GM15510 (cell line): ENCODE data around the gene CORO1C.

Experiments used
- POLR2A ChIP-seq: IDR thresholded peaks from 3 replicates; pipeline ENCODE4 v1.6.1; 2011; ENCODE audit warnings: borderline replicate concordance; ENCODE audit not compliant: insufficient read length; ENCODE audit errors: extremely low read depth

CORO1C gene

GRCh38 chr12:108653922-108654321 lies 77.4 kb downstream of the CORO1C start:
- TF ChIP-seq POLR2A, result no peak

DNA sequence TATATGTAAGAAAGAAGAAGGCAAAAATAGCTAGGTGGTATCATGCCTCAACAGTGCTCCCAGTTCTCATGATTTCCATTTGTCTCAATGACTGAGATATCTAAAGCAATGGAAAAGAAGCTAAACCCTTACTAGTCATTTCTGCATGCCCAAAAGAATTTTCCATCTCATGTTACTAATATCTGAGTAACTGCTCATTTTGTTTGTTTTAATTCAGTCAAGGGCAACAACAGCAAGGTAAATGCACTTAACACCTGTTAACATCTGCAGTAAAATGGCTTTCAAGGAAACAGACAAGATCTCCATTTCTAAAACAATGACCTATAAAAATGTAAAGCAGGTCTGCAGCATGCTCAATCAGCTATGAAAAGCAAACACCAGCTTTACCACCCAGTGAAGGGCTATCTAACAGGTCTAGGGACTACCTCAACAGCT lies 78.2 kb downstream of the CORO1C start:
- TF ChIP-seq POLR2A, result no peak

DNA sequence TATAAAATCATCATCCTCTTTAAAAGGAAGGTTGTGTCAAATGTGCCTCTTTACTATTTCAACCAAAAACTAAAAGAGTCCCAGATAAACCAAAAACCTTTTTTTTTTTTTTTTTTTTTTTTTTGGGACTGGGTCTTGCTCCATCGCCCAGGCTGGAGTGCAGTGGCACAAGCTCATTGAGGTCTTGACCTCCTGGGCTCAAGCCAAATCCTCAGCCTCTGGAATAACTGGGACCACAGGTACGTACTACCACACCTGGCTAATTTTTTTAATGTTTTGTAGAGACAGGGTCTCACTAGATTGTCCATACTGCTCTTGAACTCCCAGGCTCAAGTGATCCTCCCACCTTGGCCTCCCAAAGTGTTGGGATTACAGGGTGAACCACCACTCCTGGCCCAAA lies 81.2 kb downstream of the CORO1C start:
- TF ChIP-seq POLR2A, result no peak

DNA sequence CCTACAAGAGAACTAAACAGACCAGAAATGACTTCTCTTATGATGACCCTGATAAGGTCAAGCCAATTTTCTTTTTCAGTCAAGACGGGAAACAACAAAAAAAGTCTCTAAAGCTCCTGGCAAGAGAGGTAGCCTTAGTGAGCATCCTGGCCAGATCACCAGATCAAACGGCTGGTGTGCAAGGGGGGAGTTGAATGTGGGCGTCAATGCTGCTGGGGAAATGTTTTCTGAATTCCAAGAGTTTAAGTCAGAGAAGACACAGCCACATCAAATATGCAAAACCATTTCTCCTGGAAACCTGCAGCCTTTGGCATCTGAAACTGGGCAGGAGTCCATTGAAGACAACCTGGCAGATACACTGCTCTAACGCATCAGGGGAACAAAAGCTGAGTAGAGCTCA lies 81.6 kb downstream of the CORO1C start:
- no peak for TF ChIP-seq POLR2A

DNA sequence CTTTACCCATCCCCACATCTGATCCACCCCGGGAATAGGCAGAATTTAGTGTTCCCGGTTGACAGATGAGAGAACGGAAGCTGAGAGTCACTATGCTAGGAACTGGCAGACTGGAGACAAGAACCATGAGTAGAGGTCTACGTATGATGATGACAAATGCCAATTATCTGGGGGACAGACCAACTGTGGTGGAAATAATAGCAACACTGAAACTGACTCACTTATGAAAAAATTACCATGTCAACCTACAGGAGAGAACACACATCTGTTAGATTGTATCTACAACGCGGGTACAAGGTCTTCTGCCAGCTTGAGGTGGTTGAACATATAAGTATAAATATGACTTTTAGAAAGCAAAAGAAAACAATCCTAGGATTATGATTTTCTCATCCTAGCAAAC lies 82.2 kb downstream of the CORO1C start:
- no peak for TF ChIP-seq POLR2A

GRCh38 chr12:108648371-108648770 lies 82.9 kb downstream of the CORO1C start:
- TF ChIP-seq POLR2A, result no peak

GRCh38 chr12:108647585-108648287 lies 83.6 kb downstream of the CORO1C start:
- no peak for TF ChIP-seq POLR2A

DNA sequence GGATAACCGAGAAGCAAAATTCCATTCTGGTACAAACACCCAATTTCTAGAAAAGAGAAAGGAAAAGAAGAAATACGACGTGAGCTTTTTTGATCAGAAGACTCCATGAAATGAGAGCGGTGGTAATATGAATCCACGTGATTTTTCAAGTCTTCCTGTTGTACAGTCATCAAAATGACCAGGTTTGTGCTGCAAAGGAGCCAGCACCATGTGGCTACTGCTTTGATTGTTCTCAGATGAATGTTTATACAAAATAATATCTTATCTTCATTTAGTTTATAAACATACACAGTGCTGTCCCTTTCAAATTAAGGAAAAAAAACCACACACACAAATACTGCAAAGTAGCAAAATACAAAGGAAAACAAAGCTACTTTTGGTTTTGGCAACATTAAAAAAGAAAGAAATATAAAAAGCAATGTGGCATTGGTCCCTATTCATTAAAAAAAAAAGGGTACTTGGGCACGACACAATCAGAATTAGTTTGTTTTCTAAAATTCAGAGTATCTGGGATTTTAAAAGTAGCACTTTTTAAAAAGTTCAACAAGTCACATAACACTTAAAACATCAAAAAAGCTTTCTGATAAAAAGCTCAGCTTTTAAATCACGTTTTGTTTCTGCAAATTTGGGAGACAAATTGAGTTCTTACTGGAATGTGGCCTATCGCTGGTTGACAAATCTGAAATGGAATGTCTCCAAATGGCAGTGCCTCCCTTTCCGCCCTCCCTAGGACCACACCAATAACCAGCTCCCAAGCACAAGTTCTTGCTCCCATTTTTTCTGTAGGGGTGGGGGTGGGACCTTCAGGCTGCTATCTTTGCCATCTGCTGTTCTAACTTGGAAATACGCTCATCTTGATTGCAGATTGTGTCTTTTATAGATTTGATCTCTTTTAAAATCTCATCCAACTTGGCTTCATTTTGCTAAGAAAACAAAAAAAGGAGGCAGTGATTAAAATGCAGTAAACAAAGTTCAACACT lies 84.4 kb downstream of the CORO1C start:
- no peak for TF ChIP-seq POLR2A

GRCh38 chr12:108645686-108646599 lies 85.4 kb downstream of the CORO1C start:
- no peak for TF ChIP-seq POLR2A

DNA sequence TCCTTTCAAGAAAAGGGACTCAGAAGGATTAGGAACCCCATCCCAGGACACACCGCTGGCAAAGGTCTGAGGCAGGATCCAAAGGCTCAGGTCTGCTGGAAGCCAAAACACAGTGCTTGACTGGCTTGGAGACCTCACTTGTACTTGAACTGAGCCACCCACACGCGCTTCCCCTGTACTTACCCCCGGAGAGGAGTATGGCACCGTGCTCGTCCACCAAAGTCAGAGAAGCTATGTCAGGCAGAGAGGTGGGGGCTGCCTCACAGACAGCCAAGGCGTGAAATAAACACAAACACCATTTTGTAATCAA lies 86.6 kb downstream of the CORO1C start:
- TF ChIP-seq POLR2A, result no peak

DNA sequence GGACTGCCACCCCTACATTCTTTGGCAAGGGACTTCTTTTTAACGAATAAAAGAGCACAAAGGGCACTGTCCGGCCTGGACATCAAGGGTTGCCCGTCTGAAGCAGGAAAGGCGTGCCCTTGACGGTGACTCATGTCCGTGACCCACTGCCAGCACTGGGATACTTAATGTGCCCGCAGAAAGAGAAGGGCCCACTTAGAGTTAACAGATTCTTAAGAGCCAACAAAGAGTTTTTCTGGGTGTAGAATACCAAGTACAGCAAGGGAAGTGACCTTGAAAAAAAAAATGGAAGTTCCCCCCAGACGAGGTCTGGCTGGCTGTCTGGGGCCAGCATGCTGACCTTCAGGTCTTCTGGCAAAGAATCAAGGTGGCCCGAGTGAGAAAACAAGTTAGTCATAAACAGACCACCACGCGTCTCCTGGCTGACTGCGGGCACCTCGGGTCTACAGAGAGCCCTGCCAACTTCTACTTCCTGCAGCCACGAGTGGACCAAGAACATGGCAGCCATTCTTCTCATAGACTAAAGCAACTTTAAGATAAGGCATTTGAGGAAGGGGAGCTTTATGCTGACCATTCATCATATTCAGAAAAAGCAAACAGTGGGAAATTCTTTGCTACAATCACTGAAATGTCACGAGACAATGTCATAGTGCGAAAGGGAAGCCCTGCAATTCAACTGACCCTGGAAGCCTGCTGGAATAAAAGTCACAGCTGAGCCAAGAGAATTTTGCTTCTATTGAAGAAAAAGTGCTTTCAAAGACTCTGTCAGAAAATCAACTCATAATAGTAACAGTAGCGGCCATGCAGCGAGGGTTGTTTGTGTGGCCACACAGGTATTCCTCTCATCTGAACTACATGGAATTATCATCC lies 87.1 kb downstream of the CORO1C start:
- TF ChIP-seq POLR2A, result no peak

- no peak for TF ChIP-seq POLR2A
Observed at GRCh38 chr12:108642899-108643654, 88.2 kb downstream of the CORO1C start.

DNA sequence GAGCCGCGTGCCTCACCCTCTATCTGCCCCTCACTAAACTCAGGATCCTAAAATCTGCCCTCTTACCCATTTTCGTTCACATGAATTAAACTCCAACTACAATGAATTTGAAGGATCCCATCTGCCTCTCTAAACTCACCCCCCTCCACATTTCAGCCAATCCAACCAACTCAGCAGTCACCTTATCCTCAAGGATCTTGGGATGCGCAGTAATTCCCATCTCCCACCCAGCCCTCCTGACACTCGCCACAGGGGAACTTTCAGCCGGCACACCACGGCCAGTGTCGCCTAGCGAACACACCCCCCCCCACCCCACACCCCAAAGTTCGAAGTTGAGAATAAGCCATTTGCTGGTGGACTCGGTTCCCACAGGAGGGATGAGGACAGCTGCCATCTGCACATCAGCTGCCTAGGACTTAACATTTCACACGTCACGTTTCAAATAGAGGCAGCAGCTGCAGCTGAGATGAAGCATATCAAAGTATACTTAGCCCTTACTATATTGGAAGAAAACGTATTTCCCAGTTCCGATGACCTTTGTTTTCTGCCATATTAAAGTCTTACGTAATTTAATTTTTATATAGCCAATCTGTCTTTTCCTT lies 88.9 kb downstream of the CORO1C start:
- TF ChIP-seq POLR2A, result no peak

DNA sequence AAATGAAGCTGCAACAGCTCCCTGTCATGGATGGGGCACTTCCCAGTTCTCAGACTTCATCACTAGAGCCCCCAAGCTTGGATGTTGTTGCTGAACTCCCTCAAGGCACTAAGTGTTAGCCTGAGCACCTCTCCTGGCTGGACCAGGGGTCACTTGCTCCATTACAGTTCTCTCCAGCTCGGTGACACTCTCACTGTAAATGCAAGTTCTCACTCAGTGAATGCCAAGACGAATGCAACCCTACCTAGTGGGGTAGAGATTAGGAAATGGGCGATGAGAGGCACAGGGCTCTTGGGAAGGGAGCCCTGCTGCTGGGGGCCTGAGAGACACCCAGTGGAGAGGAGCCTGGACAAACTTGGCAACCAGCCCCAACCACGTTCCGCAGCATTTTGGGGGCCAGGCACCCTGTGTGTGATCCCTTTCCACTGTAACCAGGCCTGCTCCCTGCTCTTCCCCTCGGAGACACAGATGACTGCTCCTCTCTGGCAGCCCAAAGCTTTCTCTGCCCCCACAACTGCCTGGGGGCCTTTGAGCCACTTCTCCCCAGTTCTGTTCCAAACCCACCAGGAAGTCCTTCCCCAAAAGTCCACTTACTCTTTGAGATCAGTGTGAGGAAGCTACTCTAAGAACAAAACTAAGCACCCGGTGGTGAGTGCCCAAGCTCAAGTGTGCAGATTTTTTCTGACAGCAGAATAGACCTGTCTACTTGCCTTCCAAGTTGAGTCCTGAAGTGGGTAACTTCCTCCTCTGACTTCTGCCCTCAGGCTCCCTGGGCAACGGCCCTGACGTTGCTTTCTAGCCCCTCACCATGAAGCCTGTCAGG lies 89.7 kb downstream of the CORO1C start:
- peak; percentile 16 for TF ChIP-seq POLR2A
